K562 (cell line): ENCODE measurements around the gene IL24. TPM values are rescaled to one million over a fixed set of nuclear protein-coding genes. Genes with fewer than 3 reads are reported as not detected.

Experiments used
- ATF3 ChIP-seq, 2 experiments: fragments of 450-650 bp in 1 of 2; sonication (generic) in 1 of 2; formaldehyde crosslinking in 1 of 2; IDR thresholded peaks in 1 of 2; conservative IDR thresholded peaks in 1 of 2; 2 replicates each; pipeline versions ENCODE4 v1.6.1 to v1.8.1; 2016 to 2023; ENCODE audit warnings: mild to moderate bottlenecking in 2 of 2, moderate library complexity in 2 of 2, inconsistent platforms in 1 of 2, missing genetic modification reagents in 1 of 2
- LEF1 ChIP-seq: fragments of 450-650 bp; IDR thresholded peaks from 2 replicates; pipeline ENCODE4 v1.6.1; 2016; ENCODE audit warnings: mild to moderate bottlenecking
- MTA2 ChIP-seq: fragments of 450-650 bp; IDR thresholded peaks from 2 replicates; pipeline ENCODE4 v1.6.1; 2016; ENCODE audit warnings: low read depth
- PKNOX1 ChIP-seq: fragments of 450-650 bp; IDR thresholded peaks from 2 replicates; pipeline ENCODE4 v1.6.1; 2016
- SOX6 ChIP-seq: fragments of 450-650 bp; IDR thresholded peaks from 2 replicates; pipeline ENCODE4 v1.6.1; 2014; ENCODE audit warnings: mild to moderate bottlenecking
- ZKSCAN8 ChIP-seq: fragments of 200-800 bp; sonication (Bioruptor generic); IDR thresholded peaks from 2 replicates; pipeline ENCODE4 v1.6.1; 2016; ENCODE audit warnings: missing genetic modification characterization, missing compliant biosample characterization
- ZNF584 ChIP-seq: fragments of 200-800 bp; sonication (Bioruptor generic); IDR thresholded peaks from 2 replicates; pipeline ENCODE4 v1.6.1; 2016; ENCODE audit warnings: low read depth, mild to moderate bottlenecking, missing genetic modification characterization, missing compliant biosample characterization
- polyA plus RNA-seq, 8 experiments: library from polyadenylated mRNA; depleted of rRNA in 4 of 8; stranded (reverse) in 5 of 8; unstranded in 3 of 8; fragments of >200 nt; fragmentation: Nextera tagmentation in 2 of 8; fragmentation: Illumina TruSeq in 1 of 8; extraction: Ambion mirVana in 2 of 8; extraction: Trizol in 1 of 8; gene quantifications; 2 replicates each; pipeline versions ENCODE4 v1.2.1 to v1.2.3, GENCODE V29; 2011 to 2014; ENCODE audit warnings: inconsistent platforms in 1 of 8, missing spikeins in 1 of 8
- total RNA-seq, 7 experiments: library from RNA; depleted of rRNA in 6 of 7; stranded (reverse); fragments of >200 nt in 6 of 7; fragmentation: Illumina TruSeq in 2 of 7; extraction: Trizol in 2 of 7; gene quantifications; 2 replicates each; pipeline versions ENCODE4 v1.2.1 to v1.2.3, GENCODE V29; 2011 to 2021; ENCODE audit warnings: low replicate concordance in 1 of 7

IL24 gene
- total and polyA plus RNA-seq, 9 of the 15 experiments (the other 6 are each of a cell fraction or from before 2014, with no cell fraction given): 0.04 to 0.19 TPM; not detected in 7

GRCh38 chr1:206890125-206891060 is 6.8 kb upstream of the IL24 start (continued):
- peak; percentile 18; the same call in 1 of the 2 replicates for TF ChIP-seq ATF3 (IDR thresholded peaks at IDR 0.05)
- no peak for TF ChIP-seq ATF3 (CRISPR knock-in tag; conservative IDR thresholded peaks at IDR 0.05)
- TF ChIP-seq MTA2: no peak
- peak; percentile 74; the same call in 1 of the 2 replicates for TF ChIP-seq ZNF584 (CRISPR knock-in tag)
- peak; percentile 57; the same call in 1 of the 2 replicates for TF ChIP-seq ZKSCAN8 (CRISPR knock-in tag)
- peak; percentile 63 for TF ChIP-seq SOX6
- TF ChIP-seq LEF1: peak; percentile 18; the same call in 1 of the 2 replicates
- TF ChIP-seq PKNOX1: peak; percentile 42; the same call in 1 of the 2 replicates
